Measurements from ENCODE around the gene NIF3L1.

NIF3L1 gene

DNA sequence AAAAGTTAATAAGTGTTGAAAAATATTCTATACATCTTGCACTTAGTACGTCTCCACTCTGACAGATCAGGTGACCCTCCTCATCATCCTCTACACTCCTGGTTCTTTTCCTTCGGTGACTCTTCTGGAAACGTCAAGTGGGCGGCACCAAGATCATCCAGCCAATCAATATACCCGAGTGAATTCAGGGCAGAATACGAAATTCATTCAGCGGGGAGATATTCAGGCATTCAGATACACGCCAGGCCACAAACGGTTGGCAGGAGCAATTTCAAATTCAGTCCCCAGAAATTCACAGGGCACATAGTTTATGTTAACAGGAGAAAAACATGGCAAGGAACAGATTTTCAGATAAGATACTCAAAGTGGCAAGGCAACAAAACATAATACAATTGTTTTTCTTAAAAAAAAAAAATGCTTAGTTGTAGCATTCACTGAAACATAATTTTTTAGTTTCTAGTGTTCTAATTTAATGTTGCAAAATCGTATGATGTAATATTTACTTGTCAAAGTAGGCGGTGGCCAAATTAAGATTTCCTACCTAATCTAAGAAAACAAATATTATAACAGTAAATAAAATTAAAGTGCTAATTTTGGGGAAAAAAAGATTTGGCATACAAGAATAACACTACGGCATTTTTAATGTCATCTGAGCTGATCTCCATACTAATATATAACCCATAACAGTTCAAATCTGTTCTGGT is 28.9 kb upstream of the NIF3L1 start:
- Histone ChIP-seq H3K9ac (no peak overlapping the region), H3K79me2 (ENCODE audit: insufficient read depth, low read depth) (peaks cover 82% of the 10 kb centered on the region), H3K4me3 (IDR thresholded peaks at IDR 0.05; ENCODE audit: insufficient read depth, low read depth, low read length) (no peak overlapping the region), H2AFZ (ENCODE audit: low read depth) (no peak overlapping the region), H3K27me3 (ENCODE audit: insufficient read depth, low read depth) (no peaks in the 10 kb centered on the region), H3K4me2 (peak overlapping the region; percentile 38), H3K4me1 (ENCODE audit: low read depth, poor library complexity, severe bottlenecking) (peaks cover 37% of the 10 kb centered on the region), H4K20me1 (ENCODE audit: insufficient read depth) (peaks cover 33% of the 10 kb centered on the region), H3K36me3 (ENCODE audit: insufficient read depth) (peaks cover 42% of the 10 kb centered on the region; the same call in 1 of the 2 replicates), H3K27ac (no peak overlapping the region)
- TF ChIP-seq CTCF (conservative IDR thresholded peaks at IDR 0.05; ENCODE audit: low read depth, low read length) = no peak

- TF ChIP-seq CTCF (conservative IDR thresholded peaks at IDR 0.05; ENCODE audit: low read depth, low read length) = no peak
- peak overlapping the region; percentile 99; the same call in 1 of the 2 replicates for H3K9ac ChIP-seq
- H3K4me2 ChIP-seq = peak overlapping the region; percentile 38
- H3K4me3 ChIP-seq (IDR thresholded peaks at IDR 0.05; ENCODE audit: insufficient read depth, low read depth, low read length) = no peak overlapping the region
- H3K36me3 ChIP-seq (ENCODE audit: insufficient read depth) = peaks cover 34% of the 10 kb centered on the region; the same call in 1 of the 2 replicates
- H4K20me1 ChIP-seq (ENCODE audit: insufficient read depth) = peaks cover 33% of the 10 kb centered on the region
- H3K27ac ChIP-seq = peak overlapping the region; percentile 99; the same call in 1 of the 2 replicates
- no peak overlapping the region for H2AFZ ChIP-seq (ENCODE audit: low read depth)
- H3K4me1 ChIP-seq (ENCODE audit: low read depth, poor library complexity, severe bottlenecking) = peaks cover 38% of the 10 kb centered on the region
- H3K79me2 ChIP-seq (ENCODE audit: insufficient read depth, low read depth) = peaks cover 75% of the 10 kb centered on the region
- no peaks in the 10 kb centered on the region for H3K27me3 ChIP-seq (ENCODE audit: insufficient read depth, low read depth)
Measured at GRCh38 chr2:200861617-200862155, 27.5 kb upstream of the NIF3L1 start.

DNA sequence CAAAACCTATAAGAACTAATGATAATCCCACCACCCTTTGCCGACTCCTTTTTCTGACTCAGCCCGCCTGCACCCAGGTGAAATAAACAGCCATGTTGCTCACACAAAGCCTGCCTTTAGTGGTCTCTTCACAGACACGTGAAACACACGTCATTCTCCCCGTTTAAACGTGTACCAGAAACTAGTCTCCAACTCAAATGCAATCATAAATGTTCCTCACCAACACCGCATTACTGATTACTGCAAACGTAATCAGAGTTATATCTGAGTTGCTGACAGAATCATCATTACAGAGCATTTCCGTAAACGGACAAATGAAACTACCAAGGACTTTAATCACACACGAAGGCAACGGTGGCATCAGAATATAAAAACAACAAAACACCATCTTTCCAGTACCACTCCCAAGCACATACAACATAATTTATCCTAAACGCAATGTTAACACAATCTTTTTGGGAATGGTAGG is 26.6 kb upstream of the NIF3L1 start:
- H3K27ac ChIP-seq = peak overlapping the region; percentile 99
- peak overlapping the region; percentile 38 for H3K4me2 ChIP-seq
- peak overlapping the region; percentile 21 for H3K4me3 ChIP-seq (IDR thresholded peaks at IDR 0.05; ENCODE audit: insufficient read depth, low read depth, low read length)
- peaks cover 69% of the 10 kb centered on the region for H3K79me2 ChIP-seq (ENCODE audit: insufficient read depth, low read depth)
- no peaks in the 10 kb centered on the region for H3K27me3 ChIP-seq (ENCODE audit: insufficient read depth, low read depth)
- H4K20me1 ChIP-seq (ENCODE audit: insufficient read depth) = peaks cover 28% of the 10 kb centered on the region
- H3K4me1 ChIP-seq (ENCODE audit: low read depth, poor library complexity, severe bottlenecking) = peaks cover 38% of the 10 kb centered on the region
- H2AFZ ChIP-seq (ENCODE audit: low read depth) = no peak overlapping the region
- H3K9ac ChIP-seq = peak overlapping the region; percentile 99
- no peak for TF ChIP-seq CTCF (conservative IDR thresholded peaks at IDR 0.05; ENCODE audit: low read depth, low read length)
- H3K36me3 ChIP-seq (ENCODE audit: insufficient read depth) = peaks cover 28% of the 10 kb centered on the region; the same call in 1 of the 2 replicates

DNA sequence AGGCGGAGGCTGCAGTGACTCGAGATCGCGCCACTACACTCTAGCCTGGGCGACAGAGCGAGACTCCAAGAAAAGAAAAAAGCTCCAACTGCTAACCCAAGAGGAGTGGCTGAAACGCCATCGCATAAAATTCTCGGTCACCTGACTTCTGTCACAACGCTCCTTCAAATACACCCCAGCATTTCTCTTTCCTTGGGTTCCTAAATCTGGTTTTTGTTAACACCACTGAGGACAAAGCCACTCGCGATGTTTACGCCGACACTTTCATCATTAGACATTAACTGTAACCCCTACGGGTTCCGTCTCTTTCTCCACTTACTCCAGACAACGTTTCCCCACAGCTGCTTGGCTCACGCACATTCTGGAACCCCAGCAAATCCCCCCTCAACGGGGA is 25.4 kb upstream of the NIF3L1 start:
- H2AFZ ChIP-seq (ENCODE audit: low read depth) = peak overlapping the region; percentile 65
- H3K79me2 ChIP-seq (ENCODE audit: insufficient read depth, low read depth) = peaks cover 57% of the 10 kb centered on the region
- H3K27me3 ChIP-seq (ENCODE audit: insufficient read depth, low read depth) = no peaks in the 10 kb centered on the region
- peaks cover 40% of the 10 kb centered on the region for H3K4me1 ChIP-seq (ENCODE audit: low read depth, poor library complexity, severe bottlenecking)
- H3K27ac ChIP-seq = peak overlapping the region; percentile 99
- H3K4me2 ChIP-seq = peak overlapping the region; percentile 38
- H3K4me3 ChIP-seq (IDR thresholded peaks at IDR 0.05; ENCODE audit: insufficient read depth, low read depth, low read length) = peak overlapping the region; percentile 95
- H4K20me1 ChIP-seq (ENCODE audit: insufficient read depth) = peaks cover 28% of the 10 kb centered on the region
- no peak for TF ChIP-seq CTCF (conservative IDR thresholded peaks at IDR 0.05; ENCODE audit: low read depth, low read length)
- H3K9ac ChIP-seq = peak overlapping the region; percentile 99
- peaks cover 16% of the 10 kb centered on the region; the same call in 1 of the 2 replicates for H3K36me3 ChIP-seq (ENCODE audit: insufficient read depth)

All from KMS-11 (cell line).